ENCODE measurements around the gene SH3TC1.

The SH3TC1 gene

DNA sequence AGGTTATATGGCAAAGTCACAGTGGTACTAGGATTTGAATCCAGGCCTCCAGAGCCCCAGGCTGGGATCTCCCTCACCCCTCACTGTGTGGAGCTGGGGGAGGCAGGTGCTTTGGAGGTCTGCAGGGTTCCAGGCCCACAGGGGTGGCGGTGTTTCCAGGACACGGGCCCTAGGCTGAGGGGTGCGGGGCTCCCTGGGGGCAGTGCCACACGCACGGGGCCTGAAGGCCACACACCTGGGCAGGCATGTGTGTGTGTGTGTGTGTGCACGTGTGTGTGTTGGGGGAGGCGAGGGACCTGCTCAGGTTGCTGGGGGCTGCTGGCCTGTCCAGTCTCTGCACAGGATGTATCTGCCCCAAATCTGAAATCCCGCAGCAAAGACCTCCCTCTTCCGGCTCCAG lies 18.8 kb downstream of the SH3TC1 start:
- no peak overlapping the region for H3K4me2 ChIP-seq (ENCODE audit: low read length)
- no peak overlapping the region for H4K8ac ChIP-seq (ENCODE audit: low read depth, low read length)
- H3K18ac ChIP-seq (ENCODE audit: low read length), result no peak overlapping the region
- H4K5ac ChIP-seq (ENCODE audit: low read length), result no peak overlapping the region
- H3K27ac ChIP-seq (ENCODE audit: low read depth, low read length), result no peak overlapping the region
- no peaks in the 10 kb centered on the region for H3K4me1 ChIP-seq (ENCODE audit: control insufficient read depth, low read depth, low read length)
- no peaks in the 10 kb centered on the region for H3K79me1 ChIP-seq (ENCODE audit: low read length)
- no peak overlapping the region for H3K23ac ChIP-seq (ENCODE audit: low read length)
- no peaks in the 10 kb centered on the region for H3K27me3 ChIP-seq (ENCODE audit: insufficient read depth, low read length, poor library complexity)
- H3K4ac ChIP-seq (ENCODE audit: low read depth, low read length), result no peak overlapping the region
- H3K9ac ChIP-seq (ENCODE audit: low read length), result no peak overlapping the region
- no peak overlapping the region for H2AK5ac ChIP-seq (ENCODE audit: low read length)
- H3K4me3 ChIP-seq (ENCODE audit: low read length), result no peak overlapping the region
- WGBS (ENCODE audit: extremely low coverage, insufficient coverage, low lambda C conversion rate), result no CpG with 5 or more reads among the region's 9 CpGs
- no peak overlapping the region for H3K56ac ChIP-seq (ENCODE audit: low read length)
- no peaks in the 10 kb centered on the region for H3K36me3 ChIP-seq (ENCODE audit: control insufficient read depth, insufficient read depth, low read length)
- H2BK15ac ChIP-seq (replicated peaks; ENCODE audit: low read depth), result no peak overlapping the region
- H3K79me2 ChIP-seq (ENCODE audit: control insufficient read depth, insufficient read depth, low read length), result no peaks in the 10 kb centered on the region
- no peak for DNase-seq
- no peak overlapping the region for H2BK5ac ChIP-seq (ENCODE audit: low read length)
- no peak overlapping the region for H2BK120ac ChIP-seq (ENCODE audit: low read depth, low read length)

DNA sequence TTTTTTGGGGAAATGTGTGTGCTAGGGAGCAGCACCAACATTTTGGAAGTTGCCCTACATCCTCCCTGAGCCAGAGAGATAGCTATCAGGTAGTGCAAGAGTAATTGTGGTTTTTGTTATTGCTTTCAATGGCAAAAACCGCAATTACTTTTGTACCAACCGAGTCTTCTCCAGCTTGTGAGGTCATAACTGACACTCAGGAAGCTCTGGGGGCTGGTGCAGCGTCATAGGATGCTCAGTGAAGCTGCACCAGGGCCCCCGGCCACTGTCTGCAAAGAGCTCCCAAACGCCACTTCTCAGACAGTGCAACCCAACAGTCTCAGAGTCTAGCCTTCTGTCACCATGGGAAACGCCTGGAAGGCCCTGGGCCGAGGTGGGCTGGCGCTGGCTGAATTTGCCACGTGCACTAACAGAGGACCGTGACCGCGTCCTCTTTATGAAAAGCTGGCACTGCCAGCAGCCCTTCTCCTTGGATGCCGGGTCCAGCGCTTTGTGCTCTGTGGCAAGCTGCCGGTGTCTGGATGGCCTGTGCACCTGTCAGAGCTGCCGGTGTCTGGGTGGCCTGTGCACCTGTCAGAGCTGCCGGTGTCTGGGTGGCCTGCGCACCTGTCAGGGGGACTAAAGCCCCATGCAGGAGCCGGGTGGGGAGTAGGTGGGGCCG lies 19.4 kb downstream of the SH3TC1 start:
- Histone ChIP-seq H2AK5ac (ENCODE audit: low read length) (no peak overlapping the region), H4K5ac (ENCODE audit: low read length) (no peak overlapping the region), H2BK15ac (replicated peaks; ENCODE audit: low read depth) (no peak overlapping the region), H3K79me2 (ENCODE audit: control insufficient read depth, insufficient read depth, low read length) (no peaks in the 10 kb centered on the region), H3K27ac (ENCODE audit: low read depth, low read length) (no peak overlapping the region), H3K4ac (ENCODE audit: low read depth, low read length) (no peak overlapping the region), H4K8ac (ENCODE audit: low read depth, low read length) (no peak overlapping the region), H3K23ac (ENCODE audit: low read length) (no peak overlapping the region), H3K4me1 (ENCODE audit: control insufficient read depth, low read depth, low read length) (no peaks in the 10 kb centered on the region), H3K18ac (ENCODE audit: low read length) (no peak overlapping the region), H3K56ac (ENCODE audit: low read length) (no peak overlapping the region), H2BK5ac (ENCODE audit: low read length) (no peak overlapping the region), H3K4me2 (ENCODE audit: low read length) (no peak overlapping the region), H2BK120ac (ENCODE audit: low read depth, low read length) (no peak overlapping the region), H3K9ac (ENCODE audit: low read length) (no peak overlapping the region), H3K36me3 (ENCODE audit: control insufficient read depth, insufficient read depth, low read length) (no peaks in the 10 kb centered on the region), H3K79me1 (ENCODE audit: low read length) (no peaks in the 10 kb centered on the region), H3K4me3 (ENCODE audit: low read length) (no peak overlapping the region), H3K27me3 (ENCODE audit: insufficient read depth, low read length, poor library complexity) (no peaks in the 10 kb centered on the region)
- no CpG with 5 or more reads among the region's 20 CpGs for WGBS (ENCODE audit: extremely low coverage, insufficient coverage, low lambda C conversion rate)
- no peak for DNase-seq

- Histone ChIP-seq H3K23ac (ENCODE audit: low read length) (no peak overlapping the region), H3K4me3 (ENCODE audit: low read length) (no peak overlapping the region), H3K4me2 (ENCODE audit: low read length) (no peak overlapping the region), H2BK120ac (ENCODE audit: low read depth, low read length) (no peak overlapping the region), H3K79me2 (ENCODE audit: control insufficient read depth, insufficient read depth, low read length) (no peaks in the 10 kb centered on the region), H4K8ac (ENCODE audit: low read depth, low read length) (no peak overlapping the region), H3K9ac (ENCODE audit: low read length) (no peak overlapping the region), H3K18ac (ENCODE audit: low read length) (no peak overlapping the region), H2AK5ac (ENCODE audit: low read length) (no peak overlapping the region), H3K27me3 (ENCODE audit: insufficient read depth, low read length, poor library complexity) (no peaks in the 10 kb centered on the region), H3K56ac (ENCODE audit: low read length) (no peak overlapping the region), H2BK15ac (replicated peaks; ENCODE audit: low read depth) (no peak overlapping the region), H3K27ac (ENCODE audit: low read depth, low read length) (no peak overlapping the region), H2BK5ac (ENCODE audit: low read length) (no peak overlapping the region), H3K36me3 (ENCODE audit: control insufficient read depth, insufficient read depth, low read length) (no peaks in the 10 kb centered on the region), H3K79me1 (ENCODE audit: low read length) (no peaks in the 10 kb centered on the region), H3K4ac (ENCODE audit: low read depth, low read length) (no peak overlapping the region), H3K4me1 (ENCODE audit: control insufficient read depth, low read depth, low read length) (no peaks in the 10 kb centered on the region), H4K5ac (ENCODE audit: low read length) (no peak overlapping the region)
- WGBS (ENCODE audit: extremely low coverage, insufficient coverage, low lambda C conversion rate), result no CpG with 5 or more reads among the region's 21 CpGs
- DNase-seq, result no peak
Observed at GRCh38 chr4:8219236-8219635, 20.1 kb downstream of the SH3TC1 start.

GRCh38 chr4:8220661-8221450 lies 21.8 kb downstream of the SH3TC1 start:
- no peak overlapping the region for H3K4ac ChIP-seq (ENCODE audit: low read depth, low read length)
- H3K23ac ChIP-seq (ENCODE audit: low read length), result no peak overlapping the region
- no peak overlapping the region for H4K8ac ChIP-seq (ENCODE audit: low read depth, low read length)
- peaks cover 8% of the 10 kb centered on the region for H3K4me1 ChIP-seq (ENCODE audit: control insufficient read depth, low read depth, low read length)
- no peaks in the 10 kb centered on the region for H3K79me2 ChIP-seq (ENCODE audit: control insufficient read depth, insufficient read depth, low read length)
- no peaks in the 10 kb centered on the region for H3K79me1 ChIP-seq (ENCODE audit: low read length)
- DNase-seq, result no peak
- no peak overlapping the region for H2BK15ac ChIP-seq (replicated peaks; ENCODE audit: low read depth)
- H3K4me3 ChIP-seq (ENCODE audit: low read length), result no peak overlapping the region
- no peak overlapping the region for H2BK120ac ChIP-seq (ENCODE audit: low read depth, low read length)
- no peak overlapping the region for H3K9ac ChIP-seq (ENCODE audit: low read length)
- no peak overlapping the region for H2BK5ac ChIP-seq (ENCODE audit: low read length)
- H3K18ac ChIP-seq (ENCODE audit: low read length), result no peak overlapping the region
- H3K56ac ChIP-seq (ENCODE audit: low read length), result no peak overlapping the region
- no peaks in the 10 kb centered on the region for H3K27me3 ChIP-seq (ENCODE audit: insufficient read depth, low read length, poor library complexity)
- H3K36me3 ChIP-seq (ENCODE audit: control insufficient read depth, insufficient read depth, low read length), result no peaks in the 10 kb centered on the region
- no peak overlapping the region for H2AK5ac ChIP-seq (ENCODE audit: low read length)
- H3K4me2 ChIP-seq (ENCODE audit: low read length), result no peak overlapping the region
- no peak overlapping the region for H4K5ac ChIP-seq (ENCODE audit: low read length)
- no CpG with 5 or more reads among the region's 7 CpGs for WGBS (ENCODE audit: extremely low coverage, insufficient coverage, low lambda C conversion rate)
- no peak overlapping the region for H3K27ac ChIP-seq (ENCODE audit: low read depth, low read length)

- H3K27me3 ChIP-seq (ENCODE audit: insufficient read depth, low read length, poor library complexity), result no peaks in the 10 kb centered on the region
- H3K9ac ChIP-seq (ENCODE audit: low read length), result no peak overlapping the region
- H3K4ac ChIP-seq (ENCODE audit: low read depth, low read length), result no peak overlapping the region
- H2BK5ac ChIP-seq (ENCODE audit: low read length), result no peak overlapping the region
- no peak overlapping the region for H4K8ac ChIP-seq (ENCODE audit: low read depth, low read length)
- no peak overlapping the region for H3K27ac ChIP-seq (ENCODE audit: low read depth, low read length)
- H3K79me1 ChIP-seq (ENCODE audit: low read length), result no peaks in the 10 kb centered on the region
- H3K23ac ChIP-seq (ENCODE audit: low read length), result no peak overlapping the region
- H2AK5ac ChIP-seq (ENCODE audit: low read length), result no peak overlapping the region
- H3K36me3 ChIP-seq (ENCODE audit: control insufficient read depth, insufficient read depth, low read length), result no peaks in the 10 kb centered on the region
- H2BK15ac ChIP-seq (replicated peaks; ENCODE audit: low read depth), result no peak overlapping the region
- no peak overlapping the region for H3K4me3 ChIP-seq (ENCODE audit: low read length)
- no peak overlapping the region for H4K5ac ChIP-seq (ENCODE audit: low read length)
- DNase-seq, result no peak
- H2BK120ac ChIP-seq (ENCODE audit: low read depth, low read length), result no peak overlapping the region
- no peak overlapping the region for H3K4me2 ChIP-seq (ENCODE audit: low read length)
- H3K79me2 ChIP-seq (ENCODE audit: control insufficient read depth, insufficient read depth, low read length), result no peaks in the 10 kb centered on the region
- no peak overlapping the region for H3K56ac ChIP-seq (ENCODE audit: low read length)
- peaks cover 12% of the 10 kb centered on the region for H3K4me1 ChIP-seq (ENCODE audit: control insufficient read depth, low read depth, low read length)
- no peak overlapping the region for H3K18ac ChIP-seq (ENCODE audit: low read length)
- WGBS (ENCODE audit: extremely low coverage, insufficient coverage, low lambda C conversion rate), result no CpG with 5 or more reads among the region's 5 CpGs
Observed at GRCh38 chr4:8221476-8221875, 22.4 kb downstream of the SH3TC1 start.
